ENCODE measurements around the gene WASF3.

- TF ChIP-seq POLR2A (IDR thresholded peaks at IDR 0.05; ENCODE audit: low read depth, low read length) (no peak), TAF1 (IDR thresholded peaks at IDR 0.05; ENCODE audit: low read depth, low read length) (no peak), POLR2AphosphoS5 (IDR thresholded peaks at IDR 0.05; ENCODE audit: low read depth, low read length) (no peak), PAX5 (IDR thresholded peaks at IDR 0.05; ENCODE audit: insufficient read depth, low read length, severe bottlenecking) (no peak), SPI1 (IDR thresholded peaks at IDR 0.05; ENCODE audit: low read depth, low read length) (no peak), POU2F2 (IDR thresholded peaks at IDR 0.05; ENCODE audit: low read depth, low read length) (no peak)
Observed at GRCh38 chr13:26697069-26697955, 139.8 kb downstream of the WASF3 start.
